ENCODE data around the gene GLIS1. TPM values are rescaled to one million over a fixed set of nuclear protein-coding genes. Genes with fewer than 3 reads are reported as not detected.

Gene GLIS1
- total and polyA plus RNA-seq, 8 donors, result 0.06 to 0.26 (median 0.13) TPM; not detected in 4

DNA sequence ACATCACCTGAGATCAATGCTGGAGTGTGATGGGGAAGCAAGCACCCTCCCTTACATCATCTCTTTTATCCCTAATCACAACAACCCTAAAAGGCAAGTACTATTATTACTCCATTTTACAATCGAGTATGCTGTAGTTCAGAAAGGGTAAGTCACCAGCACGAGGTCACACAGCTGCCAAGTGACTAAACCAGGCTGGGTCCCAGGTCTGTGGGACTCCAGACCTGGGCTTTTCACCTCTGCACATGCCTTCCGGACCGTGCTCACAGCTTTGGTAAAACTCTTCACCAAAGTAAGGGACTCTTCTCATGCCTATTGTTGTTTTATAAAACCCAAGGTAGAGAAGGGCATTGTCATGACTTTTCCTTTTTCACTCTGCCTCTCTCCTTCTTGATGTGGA lies 148.9 kb downstream of the GLIS1 start:
- H3K27me3 ChIP-seq, result no peaks in the 10 kb centered on the region
- no peak for ATAC-seq
- intact Hi-C loops (cut with DNase I), result no loop called here
- WGBS, 2 donors, result 75% methylated on average over 4 of the region's 4 CpGs
- H3K9me3 ChIP-seq, result no peaks in the 10 kb centered on the region
- TF ChIP-seq CTCF (IDR thresholded peaks at IDR 0.05), result no peak
- no peaks in the 10 kb centered on the region for H3K36me3 ChIP-seq
- no peak overlapping the region for H3K4me3 ChIP-seq
- H3K4me1 ChIP-seq, result no peaks in the 10 kb centered on the region
- H3K27ac ChIP-seq, result no peak overlapping the region
- DNase-seq, result no peak
- no peak for FAIRE-seq

GRCh38 chr1:53589043-53589887 lies 149.7 kb downstream of the GLIS1 start:
- WGBS, 2 donors, result 82% methylated on average over 11 of the region's 11 CpGs
- intact Hi-C loops (cut with DNase I), result no loop called here
- FAIRE-seq (no peak), DNase-seq (no peak), ATAC-seq (no peak)
- Histone ChIP-seq H3K4me3 (no peak overlapping the region), H3K4me1 (no peaks in the 10 kb centered on the region), H3K27me3 (no peaks in the 10 kb centered on the region), H3K9me3 (no peaks in the 10 kb centered on the region), H3K36me3 (no peaks in the 10 kb centered on the region), H3K27ac (no peak overlapping the region)
- no peak for TF ChIP-seq CTCF (IDR thresholded peaks at IDR 0.05)

GRCh38 chr1:53588053-53588779 lies 150.7 kb downstream of the GLIS1 start:
- H3K27ac ChIP-seq, result no peak overlapping the region
- 72 to 79% methylated on average over 6 of the region's 6 CpGs for WGBS, 2 donors
- H3K9me3 ChIP-seq, result no peaks in the 10 kb centered on the region
- DNase-seq, result no peak
- H3K36me3 ChIP-seq, result no peaks in the 10 kb centered on the region
- intact Hi-C loops (cut with DNase I), result no loop called here
- H3K4me3 ChIP-seq, result no peak overlapping the region
- H3K27me3 ChIP-seq, result no peaks in the 10 kb centered on the region
- ATAC-seq, result no peak
- FAIRE-seq, result no peak
- no peak for TF ChIP-seq CTCF (IDR thresholded peaks at IDR 0.05)
- no peaks in the 10 kb centered on the region for H3K4me1 ChIP-seq

- Histone ChIP-seq H3K27me3 (no peaks in the 10 kb centered on the region), H3K36me3 (no peaks in the 10 kb centered on the region), H3K4me1 (no peaks in the 10 kb centered on the region), H3K27ac (no peak overlapping the region), H3K4me3 (no peak overlapping the region), H3K9me3 (no peaks in the 10 kb centered on the region)
- DNase-seq, result no peak
- no peak for TF ChIP-seq CTCF (IDR thresholded peaks at IDR 0.05)
- no peak for ATAC-seq
- no peak for FAIRE-seq
- WGBS, 2 donors, result 54 to 62% methylated on average over 4 of the region's 4 CpGs
- intact Hi-C loops (cut with DNase I), result no loop called here
Observed at GRCh38 chr1:53587252-53587988, 151.5 kb downstream of the GLIS1 start.
